SK-N-MC (cell line): ENCODE measurements around the gene PREP.

Experiments
- EZH2 ChIP-seq: fragments of 200-600 bp; sonication (generic); IDR thresholded peaks from one replicate; pipeline ENCODE4 v1.6.1; 2017; ENCODE audit warnings: antibody characterized with exemption
- POLR2AphosphoS5 ChIP-seq: IDR thresholded peaks from 2 replicates; pipeline ENCODE4 v1.6.1; 2012; ENCODE audit warnings: mild to moderate bottlenecking, low read depth, low read length, borderline replicate concordance

DNA sequence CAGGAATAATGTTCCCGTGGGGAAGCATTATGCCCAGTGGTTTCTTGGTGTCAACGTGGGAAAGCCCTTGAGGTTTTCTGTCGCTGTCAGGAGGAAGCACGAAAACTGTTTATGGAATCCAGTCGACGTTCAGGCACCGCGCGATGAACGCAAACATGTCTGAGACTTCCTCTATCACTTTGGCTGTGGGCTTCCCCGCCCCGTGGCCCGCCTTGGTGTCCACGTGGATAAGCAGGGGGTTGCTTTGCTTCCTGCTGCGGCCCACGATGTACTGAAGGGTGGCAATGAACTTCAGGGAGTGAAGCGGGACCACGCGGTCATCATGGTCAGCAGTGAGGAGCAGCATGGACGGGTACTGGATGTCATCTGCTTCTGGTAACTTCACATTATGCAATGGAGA is 124.8 kb downstream of the PREP start:
- TF ChIP-seq EZH2: no peak
- no peak for TF ChIP-seq POLR2AphosphoS5
